DND-41 (cell line): ENCODE results near the gene ZSWIM6.
"Not testable (repeated sequence)": the region's sequence is repeated elsewhere in the genome, so short reads cannot be mapped to it uniquely, and the experiment has no call there.

Experiments
- EZH2 ChIP-seq: IDR thresholded peaks from 3 replicates; pipeline ENCODE4 v1.6.1; 2012; ENCODE audit warnings: borderline replicate concordance, low read depth, mild to moderate bottlenecking, moderate library complexity, low read length, inconsistent platforms; ENCODE audit not compliant: severe bottlenecking
- TF ChIP-seq, protein P1 (sequence below): IDR thresholded peaks from 2 replicates; pipeline ENCODE4 v1.5.1; 2012; ENCODE audit warnings: borderline replicate concordance, low read length, moderate library complexity, mild to moderate bottlenecking; ENCODE audit not compliant: poor library complexity, severe bottlenecking; ENCODE audit errors: extremely low read depth

DNA sequence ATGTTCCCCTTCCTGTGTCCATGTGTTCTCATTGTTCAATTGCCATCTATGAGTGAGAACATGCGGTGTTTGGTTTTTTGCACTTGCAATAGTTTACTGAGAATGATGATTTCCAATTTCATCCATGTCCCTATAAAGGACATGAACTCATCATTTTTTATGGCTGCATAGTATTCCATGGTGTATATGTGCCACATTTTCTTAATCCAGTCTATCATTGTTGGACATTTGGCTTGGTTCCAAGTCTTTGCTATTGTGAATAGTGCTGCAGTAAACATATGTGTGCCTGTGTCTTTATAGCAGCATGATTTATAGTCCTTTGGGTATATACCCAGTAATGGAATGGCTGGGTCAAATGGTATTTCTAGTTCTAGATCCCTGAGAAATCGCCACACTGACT, 81.1 kb downstream of the ZSWIM6 start:
- TF ChIP-seq, protein P1, sequence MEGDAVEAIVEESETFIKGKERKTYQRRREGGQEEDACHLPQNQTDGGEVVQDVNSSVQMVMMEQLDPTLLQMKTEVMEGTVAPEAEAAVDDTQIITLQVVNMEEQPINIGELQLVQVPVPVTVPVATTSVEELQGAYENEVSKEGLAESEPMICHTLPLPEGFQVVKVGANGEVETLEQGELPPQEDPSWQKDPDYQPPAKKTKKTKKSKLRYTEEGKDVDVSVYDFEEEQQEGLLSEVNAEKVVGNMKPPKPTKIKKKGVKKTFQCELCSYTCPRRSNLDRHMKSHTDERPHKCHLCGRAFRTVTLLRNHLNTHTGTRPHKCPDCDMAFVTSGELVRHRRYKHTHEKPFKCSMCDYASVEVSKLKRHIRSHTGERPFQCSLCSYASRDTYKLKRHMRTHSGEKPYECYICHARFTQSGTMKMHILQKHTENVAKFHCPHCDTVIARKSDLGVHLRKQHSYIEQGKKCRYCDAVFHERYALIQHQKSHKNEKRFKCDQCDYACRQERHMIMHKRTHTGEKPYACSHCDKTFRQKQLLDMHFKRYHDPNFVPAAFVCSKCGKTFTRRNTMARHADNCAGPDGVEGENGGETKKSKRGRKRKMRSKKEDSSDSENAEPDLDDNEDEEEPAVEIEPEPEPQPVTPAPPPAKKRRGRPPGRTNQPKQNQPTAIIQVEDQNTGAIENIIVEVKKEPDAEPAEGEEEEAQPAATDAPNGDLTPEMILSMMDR = not testable (repeated sequence)
- TF ChIP-seq EZH2 = not testable (repeated sequence)
